K562 (cell line): ENCODE measurements around the gene CSF1. TPM values are rescaled to one million over a fixed set of nuclear protein-coding genes. Genes with fewer than 3 reads are reported as not detected.
A peak's percentile ranks its signal among the peaks of the same experiment; 100 is the strongest.

Source experiments
- BCLAF1 ChIP-seq, 2 experiments: fragments of 450-650 bp in 1 of 2; IDR thresholded peaks; 2 replicates each; pipeline ENCODE4 v1.6.1; 2011 to 2017; ENCODE audit warnings: low read depth in 2 of 2, antibody characterized with exemption in 1 of 2, borderline replicate concordance in 1 of 2, low read length in 1 of 2, mild to moderate bottlenecking in 1 of 2, mixed read lengths in 1 of 2; ENCODE audit not compliant: control insufficient read depth in 1 of 2
- CTCF ChIP-seq, 3 experiments: IDR thresholded peaks in 2 of 3; conservative IDR thresholded peaks in 1 of 3; 2 replicates each; pipeline ENCODE4 v1.5.1; 2011 to 2012; ENCODE audit warnings: low read length in 3 of 3, mild to moderate bottlenecking in 3 of 3, control low read depth in 2 of 3, improper control_type of control experiment in 1 of 3, inconsistent platforms in 1 of 3, low read depth in 1 of 3, mixed read lengths in 1 of 3, moderate library complexity in 1 of 3; ENCODE audit not compliant: insufficient read depth in 2 of 3
- ERF ChIP-seq: fragments of 450-650 bp; formaldehyde crosslinking; IDR thresholded peaks from 2 replicates; pipeline ENCODE4 v1.4.0; 2020; ENCODE audit warnings: mild to moderate bottlenecking, mixed read lengths
- GATA2 ChIP-seq: sonication (generic); formaldehyde crosslinking; IDR thresholded peaks from 2 replicates; pipeline ENCODE4 v1.4.0; 2020; ENCODE audit warnings: mild to moderate bottlenecking, missing genetic modification reagents
- GMEB1 ChIP-seq: fragments of 250-450 bp; sonication (Bioruptor Pico); IDR thresholded peaks from 2 replicates; pipeline ENCODE4 v1.4.0; 2020; ENCODE audit warnings: mild to moderate bottlenecking
- KLF10 ChIP-seq: fragments of 250-450 bp; sonication (Bioruptor Pico); IDR thresholded peaks from 2 replicates; pipeline ENCODE4 v1.6.1; 2021; ENCODE audit warnings: matching md5 sums
- MECOM ChIP-seq: fragments of 250-450 bp; sonication (Bioruptor Pico); IDR thresholded peaks from 2 replicates; pipeline ENCODE4 v1.8.0; 2022; ENCODE audit warnings: inconsistent platforms
- PCBP2 ChIP-seq: fragments of 200-400 bp; formaldehyde crosslinking; IDR thresholded peaks from 2 replicates; pipeline ENCODE4 v1.6.1; 2018; ENCODE audit warnings: low read length, low read depth, mild to moderate bottlenecking, moderate library complexity; ENCODE audit not compliant: poor library complexity, severe bottlenecking
- POLR2B ChIP-seq: fragments of 450-650 bp; IDR thresholded peaks from 2 replicates; pipeline ENCODE4 v1.6.1; 2018; ENCODE audit warnings: low read depth; ENCODE audit not compliant: partially characterized antibody
- RAD21 ChIP-seq, 2 experiments: fragments of 250-450 bp in 1 of 2; fragments of 450-650 bp in 1 of 2; sonication (Bioruptor Pico) in 1 of 2; formaldehyde crosslinking in 1 of 2; IDR thresholded peaks in 1 of 2; conservative IDR thresholded peaks in 1 of 2; 2 replicates each; pipeline versions ENCODE4 v1.4.0 to v1.8.0; 2020 to 2022; ENCODE audit warnings: mild to moderate bottlenecking in 2 of 2, moderate library complexity in 1 of 2
- SMAD1 ChIP-seq: fragments of 150-350 bp; IDR thresholded peaks from 2 replicates; pipeline ENCODE4 v1.6.1; 2014; ENCODE audit warnings: low read length, low read depth; ENCODE audit not compliant: partially characterized antibody
- SMAD4 ChIP-seq: fragments of 250-450 bp; sonication (Bioruptor Pico); conservative IDR thresholded peaks from 2 replicates; pipeline ENCODE4 v1.8.0; 2021; ENCODE audit warnings: inconsistent platforms, mild to moderate bottlenecking, moderate library complexity
- ZNF197 ChIP-seq: fragments of 200-800 bp; sonication (Bioruptor generic); IDR thresholded peaks from 2 replicates; pipeline ENCODE4 v1.6.1; 2016; ENCODE audit warnings: low read depth, missing genetic modification characterization, missing compliant biosample characterization
- ZNF23 ChIP-seq: fragments of 250-450 bp; sonication (Bioruptor Pico); IDR thresholded peaks from 2 replicates; pipeline ENCODE4 v1.4.0; 2020; ENCODE audit warnings: mild to moderate bottlenecking
- ZNF518B ChIP-seq: fragments of 250-450 bp; sonication (Bioruptor Pico); IDR thresholded peaks from 2 replicates; pipeline ENCODE4 v1.5.0; 2021; ENCODE audit warnings: mild to moderate bottlenecking, moderate library complexity
- ZSCAN32 ChIP-seq: fragments of 450-650 bp; formaldehyde crosslinking; IDR thresholded peaks from 2 replicates; pipeline ENCODE4 v1.4.0; 2020; ENCODE audit warnings: mild to moderate bottlenecking, moderate library complexity
- polyA plus RNA-seq, 8 experiments: library from polyadenylated mRNA; depleted of rRNA in 4 of 8; stranded (reverse) in 5 of 8; unstranded in 3 of 8; fragments of >200 nt; fragmentation: Nextera tagmentation in 2 of 8; fragmentation: Illumina TruSeq in 1 of 8; extraction: Ambion mirVana in 2 of 8; extraction: Trizol in 1 of 8; gene quantifications; 2 replicates each; pipeline versions ENCODE4 v1.2.1 to v1.2.3, GENCODE V29; 2011 to 2014; ENCODE audit warnings: inconsistent platforms in 1 of 8, missing spikeins in 1 of 8
- total RNA-seq, 7 experiments: library from RNA; depleted of rRNA in 6 of 7; stranded (reverse); fragments of >200 nt in 6 of 7; fragmentation: Illumina TruSeq in 2 of 7; extraction: Trizol in 2 of 7; gene quantifications; 2 replicates each; pipeline versions ENCODE4 v1.2.1 to v1.2.3, GENCODE V29; 2011 to 2021; ENCODE audit warnings: low replicate concordance in 1 of 7

The CSF1 gene
- total and polyA plus RNA-seq, 9 of the 15 experiments (the other 6 are each of a cell fraction or from before 2014, with no cell fraction given), result 0.18 to 11.8 (median 2.8) TPM

GRCh38 chr1:109877317-109877771 lies 33.3 kb upstream of the CSF1 start (continued):
- TF ChIP-seq RAD21 (CRISPR knock-in tag; conservative IDR thresholded peaks at IDR 0.05 in 1 of 2, IDR thresholded peaks at IDR 0.05 in 1 of 2), result peak; percentile 7 to 56; a peak in 2 of 4 replicates
- no peak for TF ChIP-seq SMAD1
- no peak for TF ChIP-seq MECOM (CRISPR knock-in tag)
- TF ChIP-seq PCBP2, result no peak
- no peak for TF ChIP-seq ZNF518B
- no peak for TF ChIP-seq GATA2 (CRISPR knock-in tag)
- peak; percentile 51 to 74 (median 53) for TF ChIP-seq CTCF (IDR thresholded peaks at IDR 0.05 in 2 of 3, conservative IDR thresholded peaks at IDR 0.05 in 1 of 3; ENCODE audit: insufficient read depth in 2 of 3, low read depth in 1 of 3, low read length in 3 of 3)
- no peak for TF ChIP-seq ZSCAN32 (CRISPR knock-in tag)
- TF ChIP-seq GMEB1 (CRISPR knock-in tag), result no peak
- no peak for TF ChIP-seq ZNF197
- TF ChIP-seq BCLAF1 (IDR thresholded peaks at IDR 0.05; ENCODE audit: borderline replicate concordance in 1 of 2, control insufficient read depth in 1 of 2, low read depth in 2 of 2, low read length in 1 of 2), result no peak
- TF ChIP-seq ERF (CRISPR knock-in tag), result no peak
- TF ChIP-seq KLF10 (CRISPR knock-in tag), result no peak
- TF ChIP-seq SMAD4 (CRISPR knock-in tag), result peak; percentile 34; the same call in 1 of the 2 replicates
- no peak for TF ChIP-seq POLR2B
- TF ChIP-seq ZNF23 (CRISPR knock-in tag), result no peak
